Stimulated activated CD4-positive, alpha-beta T cell treated with anti-CD3 and anti-CD28 coated beads, Interleukin-2, amount 100 ng/mL, for 48 hours (primary cell): ENCODE measurements around the gene SPTBN2.

Experiments
- DNase-seq, 2 donors: peaks; one replicate each; pipeline ENCODE4 v3.0.0-alpha.2; 2020

Gene SPTBN2

GRCh38 chr11:66637557-66638176 lies 91.3 kb downstream of the SPTBN2 start:
- DNase-seq, result no peak

GRCh38 chr11:66636411-66636810 lies 92.6 kb downstream of the SPTBN2 start:
- DNase-seq, result no peak
